Activated T-helper 1 cell treated with anti-CD3 and anti-CD28 coated beads, Interleukin-2, amount 50 U/mL, for 16 hours (primary cell): ENCODE measurements around the gene B3GNT9.
A peak's percentile ranks its signal among the peaks of the same experiment; 100 is the strongest.

Source experiments
- DNase-seq, 2 donors: peaks; one replicate each; pipeline ENCODE4 v3.0.0-alpha.2; 2020; ENCODE audit warnings: low read depth in 1 of 2, low spot score in 1 of 2

Gene B3GNT9

DNA sequence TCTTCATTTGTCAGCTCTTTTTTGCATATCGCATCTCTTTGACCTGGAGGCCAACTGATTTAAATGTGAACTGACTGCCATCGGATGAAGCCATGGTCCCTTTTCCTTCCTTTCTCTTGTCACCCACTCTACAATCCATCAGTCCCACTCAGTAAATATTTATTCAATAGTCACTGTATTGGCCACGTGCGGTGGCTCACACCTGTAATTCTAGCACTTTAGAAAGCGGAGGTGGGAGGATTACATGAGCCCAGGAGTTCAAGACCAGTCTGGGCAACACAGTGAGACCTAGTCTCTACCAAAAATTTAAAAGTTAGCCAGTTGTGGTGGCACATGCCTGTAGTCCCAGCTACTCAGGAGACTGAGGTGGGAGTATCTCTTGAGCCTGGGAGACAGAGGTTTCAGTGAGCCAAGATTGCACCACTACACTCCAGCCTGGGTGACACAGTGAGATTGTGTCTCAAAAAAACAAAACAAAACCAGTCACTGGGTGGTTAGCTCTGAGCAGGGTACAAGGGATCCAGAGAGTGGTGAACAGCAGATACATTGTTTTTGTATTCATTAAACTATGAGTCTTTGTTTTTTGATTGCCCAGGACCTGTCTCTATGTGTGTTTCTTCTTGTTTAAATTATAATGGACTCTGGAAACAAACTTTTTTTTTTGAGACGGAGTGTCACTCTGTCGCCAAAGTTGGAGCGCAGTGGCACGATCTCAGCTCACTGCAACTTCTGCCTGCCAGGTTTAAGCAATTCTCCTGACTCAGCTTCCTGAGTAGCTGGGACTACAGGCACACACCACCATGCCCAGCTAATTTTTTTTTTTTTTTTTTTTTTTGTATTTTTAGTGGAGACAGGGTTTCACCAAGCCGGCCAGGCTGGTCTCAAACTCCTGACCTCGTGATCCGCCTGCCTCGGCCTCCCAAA lies 34.1 kb downstream of the B3GNT9 start:
- no peak for DNase-seq

DNA sequence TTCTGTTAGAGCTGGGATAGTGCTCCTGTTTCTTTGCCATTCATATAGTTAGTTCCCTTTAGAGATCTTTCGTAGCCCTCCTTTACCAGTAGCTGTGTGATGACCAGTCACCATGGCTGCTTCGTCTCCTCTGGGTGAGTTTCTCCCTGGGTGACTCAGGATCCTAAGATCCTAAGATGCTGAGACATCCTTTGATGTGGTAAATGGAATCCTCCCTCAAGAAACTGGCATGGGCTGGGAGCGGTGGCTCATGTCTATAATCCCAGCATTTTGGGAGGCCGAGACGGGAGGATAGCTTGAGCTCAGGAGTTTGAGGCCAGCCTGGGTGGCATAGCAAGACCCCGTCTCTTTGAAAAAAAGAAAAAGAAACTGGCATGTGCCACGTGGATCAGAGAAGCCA lies 35.2 kb downstream of the B3GNT9 start:
- DNase-seq, result no peak

- no peak for DNase-seq
Measured at GRCh38 chr16:67114793-67115192, 36.0 kb downstream of the B3GNT9 start.

DNA sequence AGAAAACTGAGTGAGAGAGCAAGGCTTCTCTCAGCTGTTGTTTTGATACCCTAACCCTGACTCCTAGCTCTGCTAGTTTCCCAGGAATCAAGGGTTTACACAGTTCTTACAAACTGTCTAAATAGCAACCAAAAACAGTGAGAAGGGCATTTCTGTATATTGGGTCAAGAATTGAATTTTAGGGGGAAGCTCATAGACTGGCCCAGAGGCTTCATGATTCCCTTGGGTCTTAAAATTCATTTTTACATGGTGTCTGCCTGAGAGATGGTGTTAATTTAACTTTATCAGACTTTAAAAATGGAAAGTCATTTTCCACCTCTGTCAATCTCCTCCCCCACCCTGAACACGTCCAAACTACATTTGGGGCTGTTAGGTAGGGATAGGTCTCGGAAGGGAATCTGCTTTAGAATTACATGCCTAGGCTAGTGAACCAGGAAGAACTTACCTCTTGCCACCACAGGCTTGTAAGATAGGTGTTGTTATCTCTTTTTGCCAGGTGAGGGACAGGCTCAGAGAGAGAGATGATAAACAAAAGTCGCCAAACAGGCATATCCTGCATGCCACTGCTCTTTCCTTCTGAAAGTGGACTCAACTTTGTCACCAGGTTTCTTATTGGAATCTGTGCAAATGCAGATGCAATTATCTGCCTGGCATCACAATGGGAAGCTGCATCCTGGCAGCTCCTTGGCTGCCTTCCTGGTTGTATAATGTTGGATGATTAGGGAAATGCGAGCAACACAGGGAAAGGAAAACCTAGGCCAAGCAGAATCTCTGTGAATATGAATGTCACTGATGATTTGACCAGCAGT lies 38.0 kb downstream of the B3GNT9 start:
- no peak for DNase-seq

GRCh38 chr16:67111951-67112444 lies 38.8 kb downstream of the B3GNT9 start:
- DNase-seq, result no peak

- DNase-seq, result peak; percentile 94 to 96
Measured at GRCh38 chr16:67109407-67110135, 41.2 kb downstream of the B3GNT9 start, which contains the start of gene PHAF1. PHAF1 (plus strand) TSS chr16:67109941; CDS start chr16:67110176, 235 bp downstream.

- DNase-seq, result no peak
Measured at GRCh38 chr16:67108931-67109406, 41.8 kb downstream of the B3GNT9 start.

DNA sequence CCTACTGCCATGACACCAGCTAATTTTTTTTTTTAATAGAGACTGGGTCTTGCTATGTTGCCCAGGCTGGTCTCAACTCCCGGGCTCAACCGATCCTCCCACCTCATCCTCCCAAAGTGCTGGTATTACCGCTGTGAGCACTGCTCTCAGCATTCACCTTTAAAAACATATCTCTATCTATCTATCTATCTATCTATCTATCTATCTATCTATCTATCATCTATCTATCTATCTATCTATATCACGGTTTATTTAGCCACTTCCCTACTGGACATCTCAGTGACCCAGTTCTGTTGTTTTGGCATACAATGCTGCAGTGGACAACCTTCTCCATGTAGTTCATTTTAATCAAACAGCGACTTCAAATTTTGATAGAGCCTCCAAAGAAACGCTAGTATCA lies 42.3 kb downstream of the B3GNT9 start:
- DNase-seq, result no peak

DNA sequence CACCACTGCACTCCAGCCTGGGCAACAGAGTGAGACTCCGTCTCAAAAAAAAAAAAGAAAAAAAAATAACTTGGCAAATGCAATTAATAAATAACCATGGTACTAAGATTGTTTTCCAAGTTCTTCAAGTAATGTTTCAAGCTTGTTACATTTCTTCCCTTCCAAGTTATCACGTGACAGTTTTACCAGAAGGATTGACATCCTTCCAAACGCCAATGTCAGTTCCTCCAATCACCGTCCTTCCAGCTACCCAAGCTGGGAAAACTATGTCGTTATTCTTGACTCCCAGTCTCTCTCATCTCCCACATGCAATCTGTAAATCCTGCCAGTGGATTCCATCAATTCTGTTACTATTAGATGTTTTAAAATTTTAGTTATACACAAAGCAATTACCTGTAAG lies 44.9 kb downstream of the B3GNT9 start:
- no peak for DNase-seq

DNA sequence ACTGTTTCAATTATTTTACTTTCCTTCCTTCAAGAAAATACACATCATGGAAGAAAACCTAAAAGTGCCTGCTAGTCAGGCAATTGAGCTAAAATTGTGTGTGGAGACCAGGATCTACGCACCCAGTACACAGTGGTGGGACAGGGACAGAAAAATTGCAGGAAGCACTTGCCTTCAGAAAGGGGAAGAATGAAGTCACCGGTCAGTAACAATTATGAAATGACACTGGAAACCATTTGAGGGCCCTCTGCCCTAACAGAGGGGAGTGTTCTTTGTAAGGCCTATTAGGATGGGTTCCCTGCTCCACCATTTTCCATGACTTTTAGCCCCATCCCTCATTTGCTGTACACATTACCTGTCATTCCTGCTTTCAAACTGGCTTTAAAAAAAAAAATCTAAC lies 45.6 kb downstream of the B3GNT9 start:
- DNase-seq, result no peak

DNA sequence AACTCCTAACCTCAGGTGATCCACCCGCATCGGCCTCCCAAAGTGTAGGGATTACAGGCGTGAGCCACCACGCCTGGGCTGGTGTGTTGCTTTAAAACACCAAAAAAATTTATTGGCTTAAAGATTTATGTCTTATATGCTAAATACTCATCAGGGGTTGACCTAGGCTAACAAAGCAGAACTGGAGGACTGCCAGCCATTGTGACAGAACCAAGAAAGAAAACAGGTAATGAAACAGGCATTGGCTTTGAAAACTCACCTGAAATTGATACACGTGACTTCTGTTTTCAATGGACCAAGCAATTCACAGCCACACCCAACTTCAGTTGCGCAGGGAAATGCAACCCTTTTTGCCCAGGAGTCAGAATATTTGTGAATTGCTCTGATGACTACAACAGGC lies 46.0 kb downstream of the B3GNT9 start:
- no peak for DNase-seq

DNA sequence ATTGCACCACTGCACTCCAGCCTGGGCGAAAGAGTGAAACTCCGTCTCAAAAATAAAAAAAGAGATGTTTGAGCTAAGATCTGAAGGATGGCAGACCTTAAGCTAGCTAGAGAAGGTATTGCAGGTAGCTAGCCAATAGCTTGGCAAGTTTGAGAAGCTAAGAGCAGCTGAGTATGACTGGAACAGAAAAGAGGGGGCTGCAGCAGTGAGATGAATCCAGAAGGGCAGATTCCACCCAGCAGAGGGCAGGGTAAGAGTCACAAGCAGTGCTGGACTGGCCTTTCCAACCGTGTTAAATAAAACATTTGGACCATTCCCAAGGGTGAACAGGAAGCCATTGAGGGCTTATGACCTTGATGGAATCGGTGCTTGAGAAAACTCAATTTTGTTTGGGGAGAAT lies 46.7 kb downstream of the B3GNT9 start:
- DNase-seq, result no peak

DNA sequence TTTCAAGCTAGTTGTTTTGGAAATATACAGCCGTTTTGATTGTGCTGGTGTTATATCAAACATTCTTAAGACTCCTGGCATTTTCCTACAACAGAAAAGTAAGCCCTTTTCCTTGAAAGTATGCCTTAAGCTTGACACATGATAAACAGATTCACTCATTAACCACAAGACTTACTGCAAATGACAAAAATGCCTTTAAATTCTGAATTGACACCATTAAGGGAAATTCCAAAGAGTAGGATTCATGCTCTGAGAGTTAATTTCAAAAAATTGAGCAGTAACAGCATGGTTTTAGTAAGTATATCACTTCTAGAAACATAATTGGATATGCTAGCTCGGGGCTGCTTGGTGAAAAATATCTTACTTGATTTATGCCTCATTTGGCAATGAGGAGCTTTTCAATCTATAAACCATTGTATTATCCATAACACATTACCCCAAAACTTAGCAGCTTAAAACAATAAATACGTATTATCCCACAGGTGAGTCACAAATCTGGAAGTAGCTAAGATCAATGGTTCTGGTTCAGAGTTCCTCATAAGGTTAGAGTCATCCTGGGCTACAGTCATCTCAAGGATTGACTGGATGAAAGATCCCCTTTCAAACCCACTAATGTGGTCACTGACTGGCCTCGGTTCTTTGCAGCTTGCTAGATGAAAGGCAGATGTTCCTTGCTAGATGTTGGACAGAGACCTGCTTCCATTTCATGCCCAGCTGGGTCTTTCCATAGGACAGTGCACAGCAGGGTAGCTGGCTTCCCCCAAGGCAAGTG lies 49.3 kb downstream of the B3GNT9 start:
- no peak for DNase-seq

- no peak for DNase-seq
Measured at GRCh38 chr16:67100569-67101310, 50.1 kb downstream of the B3GNT9 start.

DNA sequence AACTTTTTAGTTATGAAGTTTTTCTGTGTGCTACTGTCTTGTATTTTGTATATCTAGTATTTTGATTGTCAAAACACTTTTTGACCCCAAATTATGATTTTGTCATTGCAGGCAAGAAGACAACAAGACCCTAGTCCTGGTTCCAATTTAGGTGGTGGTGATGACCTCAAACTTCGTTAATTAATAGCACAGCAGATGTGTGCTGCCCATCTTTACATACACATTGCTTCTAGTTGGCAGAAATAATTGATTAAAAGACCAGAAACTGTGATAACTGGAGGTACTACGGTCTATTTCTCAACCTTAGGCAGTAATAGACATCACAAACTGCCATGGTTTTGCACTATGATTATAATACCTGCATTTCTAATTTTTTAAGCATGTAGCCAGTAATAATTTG lies 52.2 kb downstream of the B3GNT9 start:
- DNase-seq, result no peak
